GM21423 (cell line): ENCODE results near the gene CRADD.
"Not testable (repeated sequence)": the region's sequence is repeated elsewhere in the genome, so short reads cannot be mapped to it uniquely, and the experiment has no call there.

ENCODE experiments used
- ATAC-seq: cut with Tn5 transposase; IDR thresholded peaks from one replicate; pipeline ENCODE4 v1.9.1; 2021; ENCODE audit warnings: mild to moderate bottlenecking, moderate library complexity; ENCODE audit not compliant: unreplicated experiment

The CRADD gene

DNA sequence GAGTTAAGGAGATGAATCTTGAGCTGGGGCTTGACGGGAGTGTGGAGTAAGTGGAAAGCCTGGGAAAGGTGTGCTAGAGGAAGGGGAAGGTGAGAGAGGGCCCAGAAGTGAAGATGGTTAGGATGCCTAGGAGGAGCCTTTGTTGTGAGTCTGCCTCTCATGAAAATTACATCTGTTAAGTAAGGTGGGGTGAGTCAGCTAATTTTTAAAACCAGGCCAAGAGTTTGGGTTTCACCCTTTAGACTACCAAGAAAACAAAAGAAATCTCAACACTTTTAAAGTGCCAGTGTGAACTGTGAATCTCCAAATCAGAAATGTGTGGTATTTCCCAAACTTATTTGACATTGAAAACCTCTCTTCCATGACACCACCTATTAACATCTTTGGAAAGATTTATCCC, 185.2 kb downstream of the CRADD start:
- ATAC-seq: no peak

DNA sequence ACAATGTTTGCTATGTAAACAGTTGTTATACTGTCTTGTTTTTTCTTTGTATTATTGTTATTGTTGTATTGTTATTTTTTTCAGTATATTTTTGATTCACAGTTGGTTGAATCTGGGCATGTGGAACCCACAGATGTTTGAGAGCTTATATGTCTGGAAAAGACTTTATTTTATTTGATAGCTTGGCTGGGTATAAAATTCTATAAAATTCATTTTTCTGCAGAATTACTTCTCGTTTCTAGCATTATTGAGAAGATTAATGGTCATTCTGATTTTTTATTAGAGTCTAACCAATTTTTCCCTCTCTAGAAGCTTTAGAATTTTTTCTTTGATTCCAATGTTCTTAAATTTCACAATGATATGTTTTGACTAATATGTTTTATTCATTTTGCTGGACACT, 188.6 kb downstream of the CRADD start:
- ATAC-seq: no peak

DNA sequence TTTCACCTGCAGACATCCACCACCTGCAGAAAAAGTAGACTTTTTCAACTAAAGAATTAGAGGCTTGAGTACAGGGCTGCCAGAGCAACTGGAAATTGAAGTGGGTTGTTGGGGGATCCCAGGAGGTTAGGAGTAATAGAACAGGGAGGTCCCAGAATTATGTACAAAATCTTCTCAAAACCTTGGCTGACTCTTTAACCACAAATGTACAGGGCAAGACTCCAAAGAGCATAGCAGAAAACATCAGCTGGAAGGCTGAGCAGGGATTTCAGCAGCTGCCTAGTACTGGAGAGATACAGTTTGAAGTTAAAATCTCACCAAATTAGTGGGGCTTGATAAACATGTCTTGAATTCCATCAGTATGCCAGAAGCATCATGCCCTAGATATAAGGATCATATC, 191.6 kb downstream of the CRADD start:
- no peak for ATAC-seq

DNA sequence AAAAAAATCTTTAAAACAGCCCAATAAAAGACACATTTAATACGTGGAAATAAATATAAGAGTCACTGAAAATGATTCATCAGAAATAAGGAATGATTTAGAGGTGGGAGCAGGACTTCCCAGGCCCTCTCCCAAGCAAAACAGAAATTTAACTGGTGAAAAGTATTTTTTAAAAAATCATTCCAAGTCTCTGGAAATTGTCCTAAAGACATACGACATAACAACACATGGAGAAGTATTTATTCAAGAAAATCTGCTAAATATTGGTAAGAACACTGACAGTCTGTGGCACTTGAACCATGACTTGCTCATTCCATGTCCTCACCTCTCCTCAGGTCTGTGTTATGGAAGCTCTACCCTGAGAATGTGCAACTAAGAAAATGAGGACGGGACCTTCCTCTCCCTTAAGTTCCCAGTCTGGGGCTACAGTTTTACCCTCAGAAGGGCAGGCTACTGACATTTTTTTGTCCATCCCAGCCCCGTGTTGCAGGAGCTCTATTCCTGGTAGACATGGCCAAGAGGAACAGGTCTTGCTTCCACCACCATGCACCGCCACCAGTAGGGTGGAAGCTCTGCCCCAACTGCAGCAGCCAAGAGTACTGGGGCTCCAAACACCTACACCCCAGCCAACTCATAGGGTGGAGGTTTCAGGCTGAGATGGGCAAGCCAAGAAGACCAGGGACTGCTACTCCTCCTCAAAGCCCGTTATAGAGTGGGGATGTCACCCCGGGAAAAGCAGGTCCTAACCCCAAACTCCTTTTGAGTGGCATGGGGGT, 193.0 kb downstream of the CRADD start:
- no peak for ATAC-seq

DNA sequence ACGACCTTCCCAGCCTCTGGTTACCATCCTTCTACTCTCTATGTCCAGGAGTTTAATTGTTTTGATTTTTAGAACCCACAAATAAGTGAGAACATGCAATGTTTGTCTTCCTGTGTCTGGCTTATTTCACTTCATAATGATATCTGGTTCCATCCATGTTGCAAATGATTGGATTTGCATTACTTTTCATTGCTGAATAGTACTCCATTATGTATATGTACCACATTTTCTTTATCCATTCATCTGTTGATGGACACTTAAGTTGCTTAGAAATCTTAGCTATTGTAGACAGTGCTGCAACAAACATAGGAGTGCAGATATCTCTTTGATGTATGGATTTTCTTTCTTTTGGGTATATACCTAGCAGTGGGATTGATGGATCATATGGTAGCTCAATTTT, 194.4 kb downstream of the CRADD start:
- ATAC-seq: not testable (repeated sequence)

DNA sequence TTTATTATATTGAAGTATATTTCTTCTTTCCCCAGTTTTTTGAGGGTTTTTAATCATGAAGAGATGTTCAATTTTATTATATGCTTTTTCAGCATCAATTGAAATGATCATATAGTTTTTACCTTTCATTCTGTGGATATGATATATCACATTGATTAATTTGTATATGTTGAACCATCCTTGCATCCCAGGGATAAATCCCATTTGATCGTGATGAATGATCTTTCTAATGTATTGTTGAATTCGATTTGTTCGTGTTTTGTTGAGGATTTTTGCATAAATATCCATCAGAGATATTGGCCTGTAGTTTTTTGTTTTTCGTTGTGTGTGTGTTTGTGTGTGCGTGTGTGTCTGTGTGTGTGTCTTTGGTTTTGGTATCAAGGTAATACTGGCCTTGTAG, 196.4 kb downstream of the CRADD start:
- no peak for ATAC-seq

DNA sequence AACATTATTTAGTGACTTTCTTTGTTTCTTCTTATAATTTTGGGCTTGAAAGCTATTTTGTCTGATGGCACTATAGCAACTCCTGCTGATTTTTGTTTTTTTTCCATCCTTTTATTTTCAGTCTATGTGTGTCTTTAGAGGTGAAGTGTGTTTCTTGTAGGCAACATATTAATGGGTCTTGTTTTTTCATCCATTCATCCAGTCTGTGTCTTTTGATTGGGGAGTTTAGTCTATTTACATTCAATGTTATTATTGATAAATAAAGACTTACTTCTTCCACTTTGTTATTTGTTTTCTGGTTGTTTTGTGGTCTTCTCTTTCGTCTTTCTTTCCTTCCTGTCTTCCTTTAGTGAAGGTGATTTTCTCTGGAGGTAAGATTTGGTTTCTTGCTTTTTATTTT, 198.0 kb downstream of the CRADD start:
- no peak for ATAC-seq

DNA sequence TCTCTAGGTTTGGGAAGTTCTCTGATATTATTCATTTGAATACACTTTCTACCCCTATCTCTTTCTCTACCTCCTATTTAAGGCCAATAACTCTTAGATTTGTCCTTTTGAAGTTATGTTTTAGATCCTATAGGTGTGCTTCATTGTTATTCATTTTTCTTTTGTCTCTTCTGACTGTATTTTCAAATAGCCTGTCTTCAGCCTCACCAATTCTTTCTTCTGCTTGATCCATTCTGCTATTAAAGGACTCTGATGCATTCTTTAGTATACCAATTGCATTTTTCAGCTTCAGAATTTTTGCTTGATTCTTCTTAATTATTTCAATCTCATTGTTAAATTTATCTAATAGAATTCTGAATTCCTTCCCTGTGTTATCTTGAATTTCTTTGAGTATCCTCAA, 199.2 kb downstream of the CRADD start:
- no peak for ATAC-seq

DNA sequence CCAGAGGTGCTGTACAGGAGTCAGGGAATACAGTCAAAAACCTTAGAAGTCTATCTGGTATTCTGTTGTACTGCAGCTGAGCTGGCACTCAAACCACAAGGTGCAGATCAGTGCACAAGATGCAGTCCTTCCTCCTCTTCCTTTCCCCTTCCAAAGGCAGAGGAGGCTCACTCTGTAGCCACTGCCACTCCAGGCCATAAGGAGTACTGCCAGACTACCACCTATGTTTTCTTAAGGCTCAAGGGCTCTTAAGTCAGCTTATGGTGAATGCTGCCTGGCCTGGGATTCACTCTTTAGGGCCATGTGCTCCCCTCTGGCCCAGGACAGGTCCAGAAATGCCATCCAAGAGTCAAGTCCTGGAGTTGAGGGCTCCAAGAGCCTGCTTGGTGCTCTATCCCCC, 200.3 kb downstream of the CRADD start:
- no peak for ATAC-seq

DNA sequence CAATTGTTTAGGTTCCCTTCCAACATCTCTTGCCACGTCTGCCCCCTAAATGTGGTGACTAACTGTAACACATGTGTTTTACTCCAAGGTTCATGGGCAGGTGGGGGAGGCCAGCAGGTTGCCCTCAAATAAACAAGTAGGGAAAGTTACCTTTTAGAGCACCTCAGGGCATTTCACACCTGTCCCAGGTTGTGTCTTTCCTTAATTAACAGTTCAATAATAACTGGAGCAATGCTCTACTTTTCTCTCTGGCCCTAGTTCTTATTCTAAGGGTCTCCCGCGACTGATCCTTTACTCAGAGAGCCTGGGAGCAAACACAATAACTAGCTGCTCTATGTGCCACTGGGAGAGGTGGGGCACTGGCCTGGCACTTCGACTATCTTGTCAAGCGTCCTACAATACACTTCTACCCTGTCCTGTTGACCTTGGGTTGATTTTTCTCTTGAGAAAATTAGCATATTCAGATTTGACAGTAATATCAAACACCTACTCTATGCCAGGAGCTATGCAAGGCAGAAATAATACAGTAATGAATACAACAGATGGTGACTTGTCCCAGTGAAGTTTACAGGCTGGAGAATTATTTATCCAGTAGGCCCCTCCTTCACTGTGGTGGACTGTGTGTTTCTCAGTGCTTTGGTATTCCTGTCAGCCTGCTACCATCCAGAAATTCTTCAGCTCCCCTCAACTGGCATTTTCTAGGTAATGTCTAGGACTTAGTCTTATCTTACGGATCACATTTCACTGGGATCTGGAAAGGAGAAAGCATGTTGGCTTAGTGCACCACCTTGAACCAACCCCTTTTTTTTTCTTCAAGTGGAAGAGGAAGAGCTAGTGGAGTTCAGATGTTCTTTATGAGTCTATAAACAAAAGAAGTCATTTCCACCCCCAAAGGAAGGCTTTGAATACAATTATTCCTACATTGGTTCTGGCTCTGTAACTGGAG, 202.6 kb downstream of the CRADD start:
- no peak for ATAC-seq

DNA sequence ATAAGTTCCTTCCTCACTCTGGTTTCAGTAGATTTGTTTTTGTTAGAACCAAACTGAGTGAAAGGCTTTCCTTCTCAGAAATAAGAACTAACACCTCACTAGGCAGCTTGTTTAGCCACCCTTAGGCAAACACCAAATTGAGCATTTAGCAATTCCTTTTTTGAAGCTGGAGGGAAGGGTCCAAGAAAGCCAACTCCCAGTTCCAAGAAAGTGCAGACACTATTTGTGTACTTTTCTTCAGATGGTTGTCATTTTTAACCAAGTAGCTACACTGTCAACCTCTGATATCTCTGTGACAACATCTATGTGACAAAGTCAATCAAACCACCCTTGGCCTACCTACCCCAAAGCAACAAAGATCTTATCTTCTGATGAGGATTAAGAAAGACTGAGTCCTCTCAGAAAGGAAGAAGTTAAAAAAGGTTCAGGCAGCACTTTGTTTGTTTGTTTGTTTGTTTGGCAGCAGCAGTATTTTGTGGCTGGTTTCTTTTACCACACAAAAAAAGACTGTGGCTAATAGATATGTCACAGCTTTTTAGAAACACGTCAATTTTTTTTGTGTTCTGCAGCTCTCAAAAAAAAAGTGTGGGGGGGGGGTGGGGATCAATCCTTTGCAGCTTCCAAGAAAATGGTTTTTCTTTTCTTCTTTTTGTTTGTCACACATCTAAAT, 203.8 kb downstream of the CRADD start:
- ATAC-seq: no peak

DNA sequence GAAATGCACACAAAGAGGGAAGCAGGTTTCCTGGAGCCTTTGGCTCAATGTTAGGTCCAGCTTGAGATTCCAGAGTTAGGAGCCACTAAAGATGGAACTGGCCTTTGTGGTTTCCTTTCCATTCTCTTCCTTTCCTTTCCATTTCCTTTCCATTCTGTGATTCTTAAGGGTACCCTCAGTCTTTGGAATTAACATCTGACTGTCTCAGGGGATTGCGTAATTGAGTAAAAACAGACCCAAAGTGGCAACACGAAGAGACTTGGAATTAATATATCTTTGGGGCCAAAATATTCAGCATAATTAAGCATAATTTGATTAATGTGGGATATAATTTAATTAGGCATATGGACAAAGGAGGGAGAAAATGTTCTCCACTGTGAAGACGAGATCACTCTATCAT, 205.6 kb downstream of the CRADD start:
- no peak for ATAC-seq

DNA sequence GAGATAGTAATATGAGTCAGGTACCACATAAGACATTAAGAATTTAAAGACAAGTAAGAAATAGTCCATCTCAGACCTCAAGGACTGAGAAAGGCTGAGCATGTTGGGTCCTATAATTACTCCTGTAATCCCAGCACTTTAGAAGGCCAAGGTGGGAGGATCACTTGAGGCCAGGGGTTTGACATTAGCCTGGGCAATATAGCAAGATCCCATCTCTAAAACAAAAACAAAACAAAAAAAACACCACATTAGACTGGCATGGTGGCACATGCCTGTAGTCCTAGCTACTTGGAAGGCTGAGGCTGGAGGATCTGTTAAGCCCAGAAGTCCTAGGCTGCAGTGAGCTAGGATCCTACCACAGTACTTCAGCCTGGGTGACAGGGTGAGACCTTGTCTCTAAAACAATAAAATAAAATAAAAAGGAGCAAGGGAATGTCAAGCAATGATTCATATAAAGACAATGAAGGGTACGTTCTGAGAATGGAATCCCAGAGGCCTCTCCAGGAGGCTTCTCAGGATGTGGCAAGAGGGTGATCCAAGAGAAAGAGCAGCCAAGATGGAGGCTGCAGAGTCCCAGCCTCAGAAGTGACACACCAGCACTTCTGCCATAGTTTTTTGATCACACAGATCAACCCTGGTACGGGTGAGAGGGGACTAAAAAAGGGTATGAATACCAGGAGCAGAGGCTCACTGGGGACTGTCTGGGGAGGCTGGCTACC, 206.4 kb downstream of the CRADD start:
- ATAC-seq: no peak

DNA sequence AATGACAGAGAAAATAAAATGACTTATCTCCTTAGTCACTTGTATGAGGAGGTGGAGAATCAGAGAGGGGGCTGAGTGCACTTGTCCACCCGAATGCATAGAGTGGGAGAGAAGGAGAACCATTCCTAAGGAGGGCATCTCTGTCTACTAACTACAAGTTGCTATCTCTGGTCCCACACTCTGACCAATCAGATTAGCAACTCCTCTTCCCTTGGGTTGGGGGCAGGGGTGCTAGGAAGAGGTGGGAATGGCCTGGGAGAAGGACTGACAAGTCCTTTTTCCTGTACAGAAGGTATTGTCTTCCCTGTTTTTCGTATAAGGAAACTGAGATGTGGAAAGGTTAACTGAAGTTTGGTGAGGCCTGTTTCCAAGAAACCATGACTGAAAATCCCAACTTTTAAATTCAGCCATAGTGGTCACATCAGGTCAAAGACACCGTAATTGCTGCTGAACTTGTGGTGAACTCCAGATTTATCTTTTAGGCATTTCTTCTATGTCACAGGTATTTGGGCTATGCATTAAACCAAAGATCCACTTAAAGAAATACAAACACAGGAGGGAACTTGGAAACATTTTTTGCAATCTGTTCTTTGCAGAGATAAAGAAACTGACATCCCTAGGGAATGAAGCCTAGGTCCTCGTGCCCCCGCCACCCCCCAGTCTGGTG, 207.8 kb downstream of the CRADD start:
- ATAC-seq: no peak

DNA sequence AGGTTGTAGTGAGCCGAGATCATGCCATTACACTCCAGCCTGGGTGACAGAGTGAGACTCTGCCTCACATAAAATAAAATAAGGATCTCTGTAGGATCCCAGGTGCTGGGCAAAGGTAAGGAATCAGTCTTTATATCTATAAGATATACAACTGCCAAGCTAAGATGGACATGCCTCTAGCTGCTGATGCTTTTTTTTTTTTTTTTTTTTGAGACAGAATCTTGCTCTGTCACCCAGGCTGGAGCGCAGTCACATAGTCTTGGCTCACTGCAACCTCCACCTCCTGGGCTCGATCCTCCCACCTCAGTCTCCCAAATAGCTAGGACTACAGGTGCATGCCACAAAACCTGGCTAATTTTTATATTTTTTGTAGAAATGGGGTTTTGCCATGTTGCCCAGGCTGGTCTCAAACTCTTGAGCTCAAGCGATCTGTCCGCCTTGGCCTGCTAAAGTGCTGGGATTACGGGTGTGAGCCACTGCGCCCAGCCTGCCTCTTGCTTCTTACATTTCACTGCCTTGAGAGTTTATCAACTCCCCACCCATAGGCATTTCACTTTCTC, 208.9 kb downstream of the CRADD start:
- not testable (repeated sequence) for ATAC-seq

DNA sequence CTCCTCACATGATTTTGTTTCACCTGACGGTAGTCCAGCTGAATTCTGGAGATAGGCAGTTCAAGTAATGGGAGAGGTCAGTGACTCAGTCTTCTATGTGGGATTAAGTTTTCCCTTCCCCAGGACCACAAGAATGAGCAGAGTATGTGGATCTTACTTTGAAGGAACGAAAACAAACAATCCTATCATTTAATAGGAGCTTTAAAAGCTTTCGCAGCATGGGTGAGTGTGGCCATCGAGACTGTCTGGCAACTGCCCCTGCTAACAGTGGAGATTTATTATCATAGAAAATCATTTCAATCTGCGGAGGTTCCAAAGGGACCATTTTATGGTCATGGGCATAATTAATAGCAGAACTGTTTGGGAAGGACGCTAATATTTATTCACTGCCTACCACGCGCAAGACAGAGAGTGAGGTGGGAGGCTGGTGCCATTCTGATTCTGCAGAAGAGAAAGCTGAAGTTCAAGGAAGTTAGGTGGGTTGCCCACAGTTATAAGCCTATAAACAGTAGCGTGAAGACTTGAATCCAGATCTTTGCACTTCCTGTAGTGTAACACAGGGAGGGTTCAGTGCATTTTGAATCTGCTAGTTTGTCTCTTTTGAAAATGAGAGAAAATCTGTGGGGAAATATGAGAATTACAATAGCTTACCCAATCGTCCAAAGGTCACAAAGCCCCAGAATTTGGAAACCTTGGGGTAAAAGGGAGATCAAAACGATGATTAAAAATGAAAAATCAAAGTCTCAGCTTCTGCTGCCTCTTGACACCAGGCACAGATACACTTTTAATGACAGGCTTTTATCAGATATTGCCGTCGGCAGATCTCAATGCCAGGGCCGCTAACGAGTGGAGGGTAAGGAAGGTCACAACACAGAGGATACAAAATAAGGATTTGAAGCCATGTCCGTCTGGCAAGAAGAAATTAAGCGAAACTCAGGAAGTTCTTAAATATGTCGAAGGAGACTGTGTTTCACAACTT, 209.6 kb downstream of the CRADD start:
- ATAC-seq: no peak

DNA sequence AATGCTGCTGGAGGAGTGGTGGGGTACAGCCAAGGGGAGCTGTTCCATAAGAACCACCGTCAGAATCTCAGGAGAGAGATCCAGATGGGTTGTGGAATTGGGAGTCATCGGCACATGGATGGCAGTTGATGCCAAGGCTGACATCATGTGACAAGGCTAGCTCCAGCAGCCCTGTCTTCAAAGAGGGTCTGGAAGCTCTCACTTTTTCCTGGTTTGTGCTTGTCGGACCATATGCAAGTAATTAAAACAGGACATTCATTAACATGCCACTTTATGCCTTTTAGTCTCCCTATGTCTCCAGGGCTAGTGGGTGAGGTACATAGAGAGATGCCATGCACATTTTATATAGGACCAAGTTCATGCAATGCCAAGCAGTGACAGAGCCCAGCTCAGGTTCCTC, 211.8 kb downstream of the CRADD start:
- no peak for ATAC-seq

DNA sequence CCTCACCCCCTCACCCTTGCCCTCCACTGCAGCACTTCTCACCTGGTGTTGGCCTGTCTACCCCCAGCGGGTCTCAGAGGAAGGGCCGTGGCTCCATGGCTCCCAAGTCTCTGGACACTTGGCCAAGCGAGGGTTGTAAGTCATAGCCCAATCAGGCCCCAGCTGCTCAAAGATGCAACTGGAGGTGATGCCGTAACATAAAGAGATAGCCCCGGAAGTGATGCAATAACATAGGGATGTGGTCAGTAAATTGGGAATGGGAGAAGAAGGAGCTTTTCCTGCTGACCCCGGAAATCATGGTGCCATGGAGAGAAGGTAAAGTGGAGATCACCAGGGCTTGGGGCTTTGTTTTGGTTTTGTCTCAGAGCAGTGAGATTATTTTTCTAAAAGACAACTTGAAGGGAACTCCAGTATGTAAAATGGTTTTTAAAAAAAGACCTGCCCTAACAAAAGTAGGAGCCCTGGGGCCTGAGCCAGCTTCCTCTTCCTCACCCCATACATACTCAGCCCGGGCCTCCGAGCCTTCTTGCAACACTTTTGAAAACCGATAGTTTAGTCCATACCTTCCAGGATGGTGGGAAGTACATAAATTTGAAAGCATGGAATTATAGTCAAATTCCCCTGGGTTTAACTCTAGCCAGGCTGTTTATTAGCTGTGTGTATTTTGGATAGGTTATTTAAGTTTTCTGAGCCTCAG, 212.5 kb downstream of the CRADD start:
- no peak for ATAC-seq
